ENCODE data around the gene MPZL1. TPM values are rescaled to one million over a fixed set of nuclear protein-coding genes. Genes with fewer than 3 reads are reported as not detected.

MPZL1 gene
- total and polyA plus RNA-seq, 2 of the 8 experiments (the other 6 are each of a cell fraction or from before 2014, with no cell fraction given), result 37.8 to 120 TPM

DNA sequence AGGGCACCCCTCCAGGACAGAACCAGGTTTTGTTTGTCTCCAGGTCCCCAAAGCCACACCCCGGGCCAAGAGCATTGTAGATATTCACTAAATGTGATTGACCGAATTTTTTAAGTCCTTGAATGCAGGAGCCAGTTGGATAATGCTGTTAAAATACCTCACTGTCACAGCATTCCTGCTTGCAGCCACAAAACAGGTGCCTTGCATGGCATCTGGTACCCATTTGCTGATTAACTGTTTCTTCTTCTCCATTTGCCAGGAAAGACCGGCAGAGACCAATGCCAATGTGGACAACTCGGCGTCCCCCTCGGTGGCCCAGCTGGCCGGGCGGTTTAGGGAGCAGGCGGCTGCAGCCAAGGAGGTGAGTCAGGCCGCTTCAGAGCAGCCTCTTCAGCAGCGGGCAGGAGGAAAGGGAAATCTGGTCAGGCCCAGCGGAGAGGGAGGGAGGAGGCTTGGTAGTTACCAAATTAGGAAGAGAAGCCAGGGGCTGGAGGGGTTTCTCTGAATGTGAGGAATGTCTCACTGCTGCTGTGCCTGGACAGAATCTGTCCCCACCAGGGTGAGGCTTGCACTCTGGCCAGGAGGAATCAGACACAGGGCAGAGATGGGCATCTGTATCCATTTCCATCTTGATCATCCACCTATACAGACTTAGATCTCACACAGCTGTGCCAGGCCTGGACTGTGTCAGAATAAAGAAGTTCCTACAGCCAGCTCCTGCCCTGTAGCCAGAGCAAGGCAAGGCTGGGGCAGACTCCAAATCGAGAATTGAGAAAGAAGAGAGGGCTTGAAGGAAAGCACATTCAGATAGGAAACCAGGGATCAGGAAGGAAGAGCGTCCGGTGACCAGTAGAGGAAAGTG lies 37.9 kb upstream of the MPZL1 start:
- H3K4me2 ChIP-seq (ENCODE audit: insufficient read depth in 1 of 2, low read depth in 2 of 2, low read length in 2 of 2), result peak overlapping the region in 1 of 2 experiments; percentile 19; a peak in 1 of 4 replicates
- no peak overlapping the region for H3K27ac ChIP-seq (ENCODE audit: low read depth, low read length)
- no peak overlapping the region; the same call in 1 of the 2 replicates for H2AFZ ChIP-seq (ENCODE audit: low read length)
- H3K9me3 ChIP-seq (ENCODE audit: insufficient read depth in 2 of 2, low read depth in 1 of 2, low read length in 1 of 2), result no peaks in the 10 kb centered on the region
- H4K8ac ChIP-seq (ENCODE audit: extremely low read depth, insufficient read depth, low read length), result no peak overlapping the region
- ChIA-PET CTCF (ENCODE audit: partially characterized antibody) (interaction anchor here (0.6 to 1.1 kb wide), 3 partner anchors 10 to 1309 kb away, joined by 3 read pairs; no protein-coding TSS in a partner anchor), POLR2A (ENCODE audit: partially characterized antibody) (interaction anchor here (0.8 kb wide), 1 partner anchor 130 kb away, joined by 5 read pairs; the partner anchor contains the start of gene CREG1)
- no peaks in the 10 kb centered on the region for H3K36me3 ChIP-seq (ENCODE audit: control insufficient read depth in 2 of 4, insufficient read depth in 4 of 4, low read length in 3 of 4)
- FAIRE-seq, result no peak
- TF ChIP-seq CHD1 (IDR thresholded peaks at IDR 0.05; ENCODE audit: low read depth, low read length), result no peak
- no peak for TF ChIP-seq BCL11A (IDR thresholded peaks at IDR 0.05; ENCODE audit: low read depth in 2 of 2, low read length in 2 of 2)
- TF ChIP-seq JUND (IDR thresholded peaks at IDR 0.05; ENCODE audit: low read length), result peak; percentile 31; the same call in 1 of the 2 replicates
- TF ChIP-seq TEAD4 (IDR thresholded peaks at IDR 0.05; ENCODE audit: low read depth, low read length), result peak; percentile 77
- peak; percentile 34 for TF ChIP-seq ASH2L (IDR thresholded peaks at IDR 0.05; ENCODE audit: low read length)
- peak; percentile 79 for TF ChIP-seq SP1 (IDR thresholded peaks at IDR 0.05; ENCODE audit: low read depth, low read length)
- no peak for TF ChIP-seq MAX (IDR thresholded peaks at IDR 0.05)
- TF ChIP-seq EZH2 (IDR thresholded peaks at IDR 0.05; ENCODE audit: low read depth, low read length, severe bottlenecking), result no peak
- peak; percentile 91 for TF ChIP-seq SRF (IDR thresholded peaks at IDR 0.05; ENCODE audit: low read depth, low read length)
- 0 out of 4 replicates have a peak, but pooled peaks of 1 of the 2 experiments have one; percentile 24 for TF ChIP-seq SIN3A (conservative IDR thresholded peaks at IDR 0.05 in 1 of 2, IDR thresholded peaks at IDR 0.05 in 1 of 2; ENCODE audit: low read depth in 1 of 2, low read length in 2 of 2)
- TF ChIP-seq TBP (IDR thresholded peaks at IDR 0.05; ENCODE audit: low read depth, low read length), result 0 out of 2 replicates have a peak, but pooled peaks have one; percentile 35
- no peak overlapping the region for H3K14ac ChIP-seq (ENCODE audit: insufficient read length)
- H2BK15ac ChIP-seq (ENCODE audit: low read length), result 0 out of 2 replicates have a peak overlapping the region, but pooled peaks have one; percentile 4
- H3K4me1 ChIP-seq (replicated peaks in 1 of 4; ENCODE audit: control insufficient read depth in 3 of 4, insufficient read depth in 4 of 4, low read length in 3 of 4), result peaks cover 2 to 12% (median 6%) of the 10 kb centered on the region in 4 experiments
- no peak overlapping the region for H2BK5ac ChIP-seq (ENCODE audit: low read depth, low read length)
- no peak overlapping the region for H3K4ac ChIP-seq (replicated peaks; ENCODE audit: insufficient read length, low read depth, low read length)
- peak overlapping the region; percentile 12 for H4K91ac ChIP-seq (replicated peaks; ENCODE audit: insufficient read length, low read length)
- no peak overlapping the region for H2AK5ac ChIP-seq (ENCODE audit: low read depth, low read length)
- no peak overlapping the region for H2BK120ac ChIP-seq (replicated peaks; ENCODE audit: low read depth, low read length)
- peak; percentile 41 to 73 for DNase-seq (ENCODE audit: low read depth in 1 of 2, low spot score in 2 of 2)
- no peak overlapping the region; the same call in 1 of the 2 replicates for H3K18ac ChIP-seq (ENCODE audit: extremely low read depth, low read length)
- H3K79me2 ChIP-seq (ENCODE audit: control insufficient read depth in 1 of 2, insufficient read depth in 2 of 2, low read length in 2 of 2), result no peaks in the 10 kb centered on the region
- 55% methylated on average over 15 of the region's 15 CpGs; no CpG with 5 or more reads in 1 of the 2 experiments for WGBS, 2 experiments (ENCODE audit: extremely low coverage in 1 of 2, insufficient coverage in 1 of 2, insufficient read length in 1 of 2, insufficient replicate concordance in 2 of 2, low coverage in 1 of 2, low lambda C conversion rate in 2 of 2, missing lambda C conversion rate in 1 of 2)
- H4K20me1 ChIP-seq (replicated peaks in 1 of 2; ENCODE audit: control insufficient read depth in 1 of 2, insufficient read depth in 2 of 2, low read length in 2 of 2), result no peaks in the 10 kb centered on the region
- no peak overlapping the region; the same call in 1 of the 2 replicates for H2BK12ac ChIP-seq (ENCODE audit: low read depth, low read length)
- no peaks in the 10 kb centered on the region for H3K79me1 ChIP-seq (ENCODE audit: low read depth, low read length)
- H3K4me3 ChIP-seq (ENCODE audit: extremely low read depth in 1 of 4, insufficient read depth in 2 of 4, low read depth in 3 of 4, low read length in 4 of 4), result no peak overlapping the region
- H3K23ac ChIP-seq (ENCODE audit: insufficient read length), result no peak overlapping the region
- no peak overlapping the region for H2BK20ac ChIP-seq (ENCODE audit: low read length)
- no peak overlapping the region for H3K56ac ChIP-seq (replicated peaks; ENCODE audit: insufficient read length, low read depth, low read length)
- H4K5ac ChIP-seq (ENCODE audit: insufficient read length, low read depth, low read length), result no peak overlapping the region
- no peaks in the 10 kb centered on the region; the same call in 1 of the 2 replicates for H3K23me2 ChIP-seq (ENCODE audit: low read depth, low read length)
- H3K9ac ChIP-seq (replicated peaks in 1 of 4; ENCODE audit: extremely low read depth in 1 of 4, low read depth in 3 of 4, low read length in 3 of 4), result no peak overlapping the region; a peak in 1 of 7 replicates
- no peaks in the 10 kb centered on the region; a peak in 1 of 7 replicates for H3K27me3 ChIP-seq (replicated peaks in 1 of 4; ENCODE audit: control insufficient read depth in 3 of 4, extremely low read depth in 1 of 4, insufficient read depth in 3 of 4, low read length in 3 of 4)
